CD4-positive, alpha-beta memory T cell (primary cell): ENCODE results near the gene BMPER. TPM values are rescaled to one million over a fixed set of nuclear protein-coding genes. Genes with fewer than 3 reads are reported as not detected.

Source experiments
- CTCF ChIA-PET: fragments of 350-600 bp; sonication (Branson Sonifier 250); formaldehyde crosslinking; loops from one replicate; lab custom pipeline; 2021; ENCODE audit warnings: inconsistent platforms; ENCODE audit not compliant: partially characterized antibody; lab: Charles Lee
- POLR2A ChIA-PET: fragments of 350-600 bp; sonication (Branson Sonifier 250); formaldehyde crosslinking; loops from one replicate; lab custom pipeline; 2021; ENCODE audit not compliant: partially characterized antibody; lab: Charles Lee
- DNase-seq, 5 donors: peaks; one replicate each; pipeline versions ENCODE4 v3.0.0 to v3.0.0-alpha.2; 2020 to 2022; ENCODE audit warnings: mixed read lengths in 1 of 5
- H3K27ac ChIP-seq: one replicate; pipeline ENCODE4 v1.7.0; 2013; ENCODE audit warnings: low read depth, low read length
- H3K27me3 ChIP-seq: 2 replicates; pipeline ENCODE4 v1.7.0; 2013; ENCODE audit warnings: mild to moderate bottlenecking, low read length, moderate library complexity; ENCODE audit not compliant: insufficient read depth
- H3K36me3 ChIP-seq: 2 replicates; pipeline ENCODE4 v1.7.0; 2013; ENCODE audit warnings: mild to moderate bottlenecking, low read length, moderate library complexity; ENCODE audit not compliant: insufficient read depth
- H3K4me1 ChIP-seq: 2 replicates; pipeline ENCODE4 v1.7.0; 2013; ENCODE audit warnings: mild to moderate bottlenecking, low read length, moderate library complexity; ENCODE audit not compliant: insufficient read depth
- H3K4me3 ChIP-seq, 2 donors: one replicate each; pipeline ENCODE4 v1.7.0; 2013; ENCODE audit warnings: low read length in 2 of 2, mild to moderate bottlenecking in 1 of 2
- H3K9me3 ChIP-seq, 2 donors: one replicate each; pipeline ENCODE4 v1.7.0; 2013; ENCODE audit warnings: low read length in 2 of 2, control low read depth in 1 of 2; ENCODE audit not compliant: control insufficient read depth in 1 of 2
- H3K27ac Mint-ChIP-seq, 7 donors: one replicate each; pipeline ENCODE4 v1.8.0; 2020 to 2021; ENCODE audit warnings: mixed read lengths in 7 of 7, mild to moderate bottlenecking in 6 of 7, inconsistent platforms in 3 of 7, moderate library complexity in 3 of 7
- H3K27me3 Mint-ChIP-seq, 2 donors: one replicate each; pipeline ENCODE4 v1.8.0; 2020 to 2021; ENCODE audit warnings: mixed read lengths in 2 of 2
- H3K36me3 Mint-ChIP-seq, 2 donors: one replicate each; pipeline ENCODE4 v1.8.0; 2020 to 2021; ENCODE audit warnings: mixed read lengths in 2 of 2, inconsistent platforms in 1 of 2, mild to moderate bottlenecking in 1 of 2
- H3K4me1 Mint-ChIP-seq, 4 donors: one replicate each; pipeline ENCODE4 v1.8.0; 2020 to 2021; ENCODE audit warnings: mixed read lengths in 4 of 4, mild to moderate bottlenecking in 1 of 4
- H3K4me3 Mint-ChIP-seq, 8 donors: one replicate each; pipeline ENCODE4 v1.8.0; 2020 to 2021; ENCODE audit warnings: mixed read lengths in 8 of 8, mild to moderate bottlenecking in 7 of 8, moderate library complexity in 6 of 8, inconsistent platforms in 3 of 8
- H3K9me3 Mint-ChIP-seq, 8 donors: one replicate each; pipeline ENCODE4 v1.8.0; 2020 to 2021; ENCODE audit warnings: mixed read lengths in 8 of 8, mild to moderate bottlenecking in 5 of 8, inconsistent platforms in 3 of 8, moderate library complexity in 1 of 8
- intact Hi-C: fragments of 100-400 bp; cut with micrococcal nuclease; formaldehyde crosslinking; loops from one replicate; pipeline ENCODE4 v1.15.1; 2023
- polyA plus RNA-seq, 2 donors: library from polyadenylated mRNA; unstranded; fragments of 300-500 nt; fragmentation: Illumina TruSeq; gene quantifications; one replicate each; pipeline ENCODE4 v1.2.3, GENCODE V29; 2021
- total RNA-seq, 2 experiments: library from RNA; stranded (reverse); gene quantifications; one replicate each; pipeline ENCODE4 v1.2.3, GENCODE V29; 2021

BMPER gene
- total and polyA plus RNA-seq, 4 experiments from 2014 or later, result 0.24 to 0.30 TPM; not detected in 2

DNA sequence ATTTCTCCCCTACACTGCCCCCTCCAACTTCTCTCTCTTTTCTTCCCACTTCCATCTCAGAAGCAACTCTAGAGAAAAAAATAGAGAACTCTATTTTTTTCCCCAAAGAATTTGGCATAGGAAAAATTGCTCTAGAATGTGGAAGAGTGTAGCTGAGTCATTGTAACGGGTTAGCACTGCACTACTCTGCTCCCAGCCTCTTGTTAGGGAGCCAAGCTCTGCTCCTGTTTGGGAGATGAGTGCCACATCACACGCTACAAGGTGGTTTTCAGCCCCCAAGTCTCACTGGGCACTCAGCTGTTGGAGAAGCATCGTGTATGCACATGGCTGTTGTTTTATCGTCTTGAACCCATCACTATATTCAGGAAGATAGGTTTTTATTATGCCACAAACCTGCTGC lies 136.4 kb downstream of the BMPER start:
- Histone ChIP-seq H3K9me3 (no peaks in the 10 kb centered on the region), H3K27me3 (no peaks in the 10 kb centered on the region), H3K4me1 (no peaks in the 10 kb centered on the region), H3K4me3 (no peak overlapping the region), H3K27ac (no peak overlapping the region), H3K36me3 (no peaks in the 10 kb centered on the region)
- CTCF ChIA-PET, result interaction anchor here (0.9 kb wide), 1 partner anchor 10 kb away, joined by 3 read pairs; no protein-coding TSS in a partner anchor
- intact Hi-C loops, result no loop called here
- H3K4me3 Mint-ChIP-seq, result no peak overlapping the region
- DNase-seq, result no peak
- no peaks in the 10 kb centered on the region for H3K36me3 Mint-ChIP-seq
- no peaks in the 10 kb centered on the region for H3K4me1 Mint-ChIP-seq
- no peak overlapping the region for H3K27ac Mint-ChIP-seq
- no peaks in the 10 kb centered on the region for H3K9me3 Mint-ChIP-seq
- H3K27me3 Mint-ChIP-seq, result peaks cover 1 to 2% of the 10 kb centered on the region in 2 donors
- POLR2A ChIA-PET, result no interaction called here

DNA sequence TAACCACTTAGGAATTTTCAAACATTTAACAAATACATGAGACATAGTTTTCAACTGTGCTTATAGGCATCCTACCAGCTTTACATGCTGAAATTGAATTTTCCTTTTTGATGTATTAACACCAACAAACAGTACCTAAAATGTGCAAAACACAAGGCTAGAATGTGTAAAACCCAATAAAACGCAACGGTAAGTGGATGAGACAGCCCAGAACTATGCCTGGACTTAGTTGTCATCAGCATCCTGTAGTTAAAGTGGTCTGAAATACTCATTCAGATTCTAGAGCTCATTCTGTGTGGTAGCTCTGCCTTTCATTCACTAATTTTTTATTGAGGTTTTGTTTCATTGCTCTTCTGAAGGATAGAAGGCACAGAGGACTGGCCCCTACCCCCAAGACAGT lies 137.1 kb downstream of the BMPER start:
- Mint-ChIP-seq H3K27ac (no peak overlapping the region), H3K36me3 (no peaks in the 10 kb centered on the region), H3K9me3 (no peaks in the 10 kb centered on the region), H3K4me3 (no peak overlapping the region), H3K4me1 (no peaks in the 10 kb centered on the region), H3K27me3 (peaks cover 1 to 2% of the 10 kb centered on the region in 2 donors)
- H3K27ac ChIP-seq, result no peak overlapping the region
- intact Hi-C loops, result no loop called here
- ChIA-PET POLR2A (no interaction called here), CTCF (interaction anchor here (0.9 kb wide), 1 partner anchor 9 kb away, joined by 3 read pairs; no protein-coding TSS in a partner anchor)
- no peaks in the 10 kb centered on the region for H3K27me3 ChIP-seq
- DNase-seq, result no peak
- H3K36me3 ChIP-seq, result no peaks in the 10 kb centered on the region
- H3K9me3 ChIP-seq, result no peaks in the 10 kb centered on the region
- no peak overlapping the region for H3K4me3 ChIP-seq
- no peaks in the 10 kb centered on the region for H3K4me1 ChIP-seq

DNA sequence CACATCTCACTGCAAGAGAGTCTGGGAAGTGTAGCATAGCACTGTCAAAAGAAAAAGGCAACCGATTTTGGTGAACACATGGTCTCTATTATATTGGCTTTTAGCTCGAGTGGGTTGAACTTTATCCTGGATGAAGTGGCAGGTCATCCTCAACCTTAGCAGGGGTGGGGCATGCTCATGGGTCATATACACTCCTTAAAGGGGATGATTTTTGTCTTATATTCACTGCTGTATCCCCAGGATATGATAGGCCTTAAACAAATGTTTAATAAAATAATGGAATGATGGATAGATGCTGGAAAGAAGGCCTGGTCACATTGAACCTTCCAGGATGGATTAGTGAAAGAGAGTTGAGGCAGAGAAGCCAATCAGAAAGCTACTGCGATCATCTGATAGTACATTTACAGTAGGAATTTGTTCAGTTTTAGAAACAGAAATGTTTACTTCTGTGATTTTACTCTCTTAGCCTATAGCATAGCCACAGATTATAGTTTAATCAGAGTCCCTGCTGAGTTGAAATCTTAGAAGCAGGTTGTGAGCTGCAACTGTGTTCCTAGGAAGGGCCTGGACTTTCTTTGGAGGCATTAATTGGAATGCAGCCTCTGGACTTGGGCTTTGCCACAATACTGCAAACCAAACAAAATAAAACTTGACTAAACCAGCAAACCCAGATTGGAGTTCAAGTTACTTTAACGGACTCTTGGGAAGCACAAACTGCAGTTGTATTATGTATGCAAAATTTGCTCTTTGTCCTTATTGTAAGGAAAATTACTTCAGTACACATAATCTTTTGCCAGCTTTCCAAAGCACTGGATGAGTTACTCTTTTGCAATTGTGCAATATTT lies 138.3 kb downstream of the BMPER start:
- Mint-ChIP-seq H3K27ac (no peak overlapping the region), H3K4me3 (no peak overlapping the region), H3K4me1 (no peaks in the 10 kb centered on the region), H3K9me3 (peaks cover 0 to 2% (median 0%) of the 10 kb centered on the region in 8 donors), H3K36me3 (no peaks in the 10 kb centered on the region), H3K27me3 (peaks cover 0 to 1% of the 10 kb centered on the region in 2 donors)
- intact Hi-C loops, result no loop called here
- H3K9me3 ChIP-seq, result no peaks in the 10 kb centered on the region
- no peaks in the 10 kb centered on the region for H3K4me1 ChIP-seq
- DNase-seq, result no peak
- ChIA-PET POLR2A (no interaction called here), CTCF (no interaction called here)
- H3K36me3 ChIP-seq, result no peaks in the 10 kb centered on the region
- no peak overlapping the region for H3K27ac ChIP-seq
- H3K4me3 ChIP-seq, result no peak overlapping the region
- H3K27me3 ChIP-seq, result no peaks in the 10 kb centered on the region

DNA sequence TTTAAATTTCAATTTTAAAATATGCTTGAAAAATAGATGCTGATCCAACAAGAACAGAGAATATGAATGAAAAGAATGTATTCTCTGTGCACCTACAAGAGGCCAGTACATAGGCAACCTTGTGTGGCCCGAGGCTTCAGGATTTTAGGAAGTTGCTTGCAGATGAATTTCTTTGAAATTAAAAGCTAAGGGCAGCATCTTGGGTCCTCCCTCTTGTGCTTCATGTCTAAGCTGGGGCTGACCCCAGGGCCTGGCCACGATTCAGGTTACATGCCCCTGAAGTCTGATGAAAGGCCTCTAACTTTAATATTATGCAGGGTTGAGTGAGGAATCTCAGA lies 138.9 kb downstream of the BMPER start:
- H3K36me3 ChIP-seq, result no peaks in the 10 kb centered on the region
- no peak overlapping the region for H3K27ac ChIP-seq
- ChIA-PET POLR2A (no interaction called here), CTCF (no interaction called here)
- Mint-ChIP-seq H3K27ac (no peak overlapping the region), H3K36me3 (no peaks in the 10 kb centered on the region), H3K4me1 (no peaks in the 10 kb centered on the region), H3K4me3 (no peak overlapping the region), H3K27me3 (peaks cover 0 to 1% of the 10 kb centered on the region in 2 donors), H3K9me3 (peaks cover 0 to 2% (median 0%) of the 10 kb centered on the region in 8 donors)
- H3K9me3 ChIP-seq, result no peaks in the 10 kb centered on the region
- H3K27me3 ChIP-seq, result no peaks in the 10 kb centered on the region
- intact Hi-C loops, result no loop called here
- no peak overlapping the region for H3K4me3 ChIP-seq
- H3K4me1 ChIP-seq, result no peaks in the 10 kb centered on the region
- DNase-seq, result no peak

DNA sequence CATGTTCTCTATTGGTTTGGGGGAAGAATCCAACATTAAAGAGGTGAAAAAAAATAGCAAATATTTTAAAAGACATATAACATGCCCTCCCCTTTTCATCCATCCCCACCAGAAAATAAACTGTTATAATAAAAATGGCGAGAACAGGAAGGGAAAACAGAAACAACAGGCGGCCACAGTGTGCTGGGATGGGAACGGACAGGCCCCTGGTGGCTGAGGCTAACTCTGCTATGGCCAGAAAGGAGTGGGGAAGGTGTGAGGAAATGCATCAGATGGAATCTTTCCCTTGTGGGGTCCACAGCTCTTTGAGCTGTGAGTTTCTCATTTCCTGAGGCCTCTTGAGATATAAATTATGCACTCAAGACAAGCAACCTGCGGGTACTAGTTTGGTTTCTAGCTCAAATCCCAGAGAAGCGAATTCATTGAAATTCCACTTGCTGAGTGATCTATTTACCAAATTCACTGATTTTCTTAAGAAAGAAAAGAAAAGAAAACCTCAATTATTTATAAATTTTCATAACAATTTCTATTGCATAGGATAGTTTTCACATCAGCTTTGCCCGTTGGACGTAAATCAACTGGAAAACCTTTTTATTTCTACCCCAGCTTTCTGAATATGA lies 139.5 kb downstream of the BMPER start:
- no peak overlapping the region for H3K4me3 Mint-ChIP-seq
- peaks cover 0 to 1% of the 10 kb centered on the region in 2 donors for H3K27me3 Mint-ChIP-seq
- ChIA-PET CTCF (no interaction called here), POLR2A (no interaction called here)
- Histone ChIP-seq H3K4me3 (no peak overlapping the region), H3K9me3 (no peaks in the 10 kb centered on the region), H3K27ac (no peak overlapping the region), H3K27me3 (no peaks in the 10 kb centered on the region), H3K36me3 (no peaks in the 10 kb centered on the region), H3K4me1 (no peaks in the 10 kb centered on the region)
- H3K36me3 Mint-ChIP-seq, result no peaks in the 10 kb centered on the region
- intact Hi-C loops, result no loop called here
- peaks cover 0 to 2% (median 0%) of the 10 kb centered on the region in 8 donors for H3K9me3 Mint-ChIP-seq
- DNase-seq, result no peak
- H3K4me1 Mint-ChIP-seq, result no peaks in the 10 kb centered on the region
- H3K27ac Mint-ChIP-seq, result no peak overlapping the region

DNA sequence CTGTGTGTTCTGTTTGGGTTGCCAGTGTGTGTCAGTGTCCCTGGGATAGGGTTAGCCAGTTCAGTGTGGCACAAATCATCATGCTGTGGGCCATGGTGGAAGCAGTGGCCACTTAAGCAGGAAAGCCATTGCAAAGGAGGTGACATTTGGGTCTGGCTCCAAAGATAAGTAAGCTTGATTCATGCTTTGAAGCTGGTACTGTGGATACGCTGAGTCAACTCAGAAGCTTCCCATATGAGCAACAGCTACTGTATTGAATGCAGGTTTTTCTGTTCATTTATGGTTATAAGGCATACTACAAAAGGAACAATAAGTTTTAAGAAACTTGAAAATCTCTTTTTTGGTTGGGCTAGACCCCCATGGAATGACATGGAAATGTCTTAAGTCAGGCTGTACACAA lies 143.1 kb downstream of the BMPER start:
- Mint-ChIP-seq H3K4me3 (no peak overlapping the region), H3K27ac (no peak overlapping the region), H3K9me3 (peaks cover 0 to 2% (median 0%) of the 10 kb centered on the region in 8 donors), H3K4me1 (no peaks in the 10 kb centered on the region), H3K27me3 (peaks cover 0 to 3% of the 10 kb centered on the region in 2 donors), H3K36me3 (no peaks in the 10 kb centered on the region)
- H3K9me3 ChIP-seq, result no peaks in the 10 kb centered on the region
- DNase-seq, result no peak
- no peaks in the 10 kb centered on the region for H3K27me3 ChIP-seq
- H3K4me3 ChIP-seq, result no peak overlapping the region
- H3K4me1 ChIP-seq, result no peaks in the 10 kb centered on the region
- H3K36me3 ChIP-seq, result no peaks in the 10 kb centered on the region
- ChIA-PET POLR2A (no interaction called here), CTCF (interaction anchor here (0.6 kb wide), 1 partner anchor 20 kb away, joined by 3 read pairs; no protein-coding TSS in a partner anchor)
- intact Hi-C loops, result no loop called here
- no peak overlapping the region for H3K27ac ChIP-seq

DNA sequence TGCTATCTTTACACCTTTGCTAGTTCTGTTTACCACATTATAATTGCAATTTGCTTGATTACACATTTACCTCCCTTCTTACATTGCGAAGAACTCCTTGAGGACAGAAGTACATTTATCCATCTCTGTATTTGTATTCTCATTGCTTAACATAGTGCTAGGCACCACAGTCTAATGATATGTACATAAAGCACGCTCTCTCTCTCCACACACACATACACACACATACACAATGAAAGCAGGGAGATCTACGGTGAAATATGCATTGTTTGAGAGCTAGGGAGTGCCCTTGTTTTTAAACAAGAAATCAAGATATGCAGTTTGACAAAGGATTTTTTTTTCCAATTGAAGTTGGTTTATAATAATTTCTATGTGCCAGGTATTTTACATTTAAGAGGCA lies 148.7 kb downstream of the BMPER start:
- Histone ChIP-seq H3K36me3 (no peaks in the 10 kb centered on the region), H3K4me3 (no peak overlapping the region), H3K9me3 (no peaks in the 10 kb centered on the region), H3K4me1 (no peaks in the 10 kb centered on the region), H3K27me3 (no peaks in the 10 kb centered on the region), H3K27ac (no peak overlapping the region)
- H3K27ac Mint-ChIP-seq, result no peak overlapping the region
- H3K9me3 Mint-ChIP-seq, result peaks cover 0 to 2% (median 0%) of the 10 kb centered on the region in 8 donors
- peaks cover 0 to 2% of the 10 kb centered on the region in 2 donors for H3K27me3 Mint-ChIP-seq
- no peak for DNase-seq
- H3K36me3 Mint-ChIP-seq, result no peaks in the 10 kb centered on the region
- ChIA-PET POLR2A (no interaction called here), CTCF (no interaction called here)
- H3K4me3 Mint-ChIP-seq, result no peak overlapping the region
- intact Hi-C loops, result no loop called here
- H3K4me1 Mint-ChIP-seq, result no peaks in the 10 kb centered on the region
